Dermis blood vessel endothelial cell (primary cell): ENCODE results near the gene CCK. TPM values are rescaled to one million over a fixed set of nuclear protein-coding genes. Genes with fewer than 3 reads are reported as not detected.

Source experiments
- DNase-seq: peaks from one replicate; pipeline ENCODE4 v3.0.0; 2010
- total RNA-seq: library from RNA; depleted of rRNA; stranded (reverse); fragments of >200 nt; gene quantifications from 2 replicates; pipeline ENCODE4 v1.2.3, GENCODE V29; 2014

The CCK gene
- total RNA-seq, 1 donor from 2014 or later, result not detected

DNA sequence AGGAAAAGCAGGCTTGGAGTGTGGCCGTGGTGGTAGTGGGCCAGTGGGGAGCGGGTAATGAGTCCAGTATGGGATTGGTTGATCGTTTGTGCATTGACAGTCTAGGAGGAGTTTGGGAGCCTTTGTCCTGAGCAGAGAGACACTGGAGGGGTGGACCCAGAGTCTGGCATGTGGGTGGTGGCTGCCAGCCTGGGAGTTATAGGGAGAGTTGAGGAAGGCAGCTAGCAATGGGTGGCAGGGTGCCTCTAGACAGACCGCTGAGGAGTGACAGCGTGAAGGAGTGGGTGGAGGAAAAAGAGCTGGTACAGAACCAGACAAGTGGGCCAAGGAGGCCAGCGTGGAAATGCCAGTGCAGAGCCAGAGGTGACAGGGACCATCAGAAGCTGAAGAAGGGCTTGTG, 1.9 kb upstream of the CCK start:
- no peak for DNase-seq

GRCh38 chr3:42265059-42265991, 660 bp downstream of the CCK start:
- DNase-seq, result no peak

DNA sequence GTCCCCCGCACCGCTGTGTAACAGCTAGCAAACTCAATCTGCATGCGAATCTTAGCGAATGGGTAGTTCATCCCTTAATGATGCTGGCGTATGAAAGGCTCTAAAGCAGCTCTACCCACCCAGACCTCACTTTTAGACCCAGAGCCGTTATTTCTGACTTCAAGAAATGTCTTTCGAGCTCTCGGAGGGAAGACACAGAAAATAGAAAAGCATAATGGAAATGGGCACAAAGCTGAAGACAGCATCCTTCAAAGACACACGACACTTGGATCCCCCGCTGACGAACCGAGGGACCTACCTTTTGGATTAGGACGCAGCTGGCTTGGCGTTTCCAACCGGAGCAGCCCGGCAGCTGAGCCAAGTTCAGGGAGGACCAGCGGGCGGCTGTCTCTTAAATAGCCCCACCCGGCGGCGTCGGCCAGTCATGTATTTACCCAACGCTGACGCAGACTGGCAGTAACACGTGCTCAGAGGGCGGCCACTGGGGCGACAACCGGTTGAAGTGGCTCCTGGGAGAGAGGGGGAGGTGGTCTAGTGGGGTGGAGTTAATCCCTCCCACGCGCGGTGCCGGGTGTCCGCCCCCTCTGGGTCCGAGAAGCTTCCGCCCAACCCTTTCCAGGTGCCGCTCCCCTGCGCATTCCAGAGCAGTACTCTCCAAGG, 1.5 kb downstream of the CCK start:
- DNase-seq, result peak; percentile 4

DNA sequence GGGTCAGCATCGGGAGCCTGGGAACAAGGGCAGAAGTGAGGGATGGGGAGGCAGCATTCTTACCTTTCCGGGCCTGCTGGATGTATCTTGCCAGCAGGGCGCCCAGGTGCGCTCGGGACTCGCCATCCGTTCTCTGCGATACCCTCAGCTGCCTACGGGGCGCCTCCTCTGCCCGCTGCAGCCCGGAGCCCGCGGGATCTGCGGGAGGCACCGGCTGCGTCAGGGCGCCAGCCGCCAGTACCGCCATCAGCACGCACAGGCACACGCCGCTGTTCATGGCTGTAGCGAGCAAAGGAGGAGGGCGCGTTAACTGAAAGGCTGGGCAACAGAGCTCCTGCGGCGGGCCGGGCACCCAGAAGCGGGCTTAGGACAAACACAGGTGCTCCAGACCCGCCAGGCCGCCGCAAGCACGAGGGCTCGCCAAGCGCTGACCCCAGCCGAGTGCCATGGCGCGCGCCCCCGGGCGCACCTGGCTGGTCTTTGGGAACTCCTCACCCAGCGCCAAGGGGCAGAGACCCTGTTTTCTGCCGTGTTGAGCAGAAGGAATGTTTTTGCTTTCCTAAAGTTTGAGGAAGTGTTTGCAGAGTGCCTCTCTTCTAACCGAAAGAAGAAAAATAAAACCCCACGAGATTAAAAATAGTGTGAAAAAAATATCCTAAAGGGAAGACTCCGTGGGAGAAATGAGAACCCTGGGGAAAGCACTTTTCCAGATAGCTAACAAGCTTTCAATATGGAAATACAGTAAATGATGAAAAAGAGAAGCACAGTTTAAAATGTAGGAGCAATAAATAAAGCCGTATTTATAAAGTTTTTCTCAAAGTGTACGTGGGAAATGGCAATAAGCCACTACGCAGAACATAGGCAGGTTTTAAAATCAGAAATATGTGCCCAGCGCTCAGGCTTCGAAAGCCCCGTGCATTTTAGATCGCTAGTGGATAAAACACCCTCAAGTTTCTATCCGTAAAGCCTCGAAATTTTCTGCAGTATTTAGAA, 2.3 kb downstream of the CCK start:
- DNase-seq, result peak; percentile 2

DNA sequence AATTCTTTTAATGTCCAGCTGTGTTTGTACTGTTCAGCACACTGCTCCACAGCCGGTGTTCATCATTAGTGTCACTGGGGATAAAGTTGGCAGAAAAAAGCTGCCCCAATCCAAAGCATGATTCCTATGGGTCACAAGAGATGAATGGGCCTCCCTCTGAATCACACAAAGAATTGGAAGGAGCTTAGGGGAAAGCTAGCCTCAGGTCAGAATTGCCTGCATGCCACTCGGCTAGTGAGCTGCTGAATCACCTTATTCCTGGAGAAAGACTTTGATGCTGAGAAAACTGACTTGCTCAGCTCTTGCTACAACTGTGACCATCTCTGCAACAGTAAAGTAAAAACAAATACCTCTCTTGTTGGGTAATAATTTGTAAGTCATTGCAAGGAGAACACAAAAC, 3.5 kb downstream of the CCK start:
- no peak for DNase-seq

DNA sequence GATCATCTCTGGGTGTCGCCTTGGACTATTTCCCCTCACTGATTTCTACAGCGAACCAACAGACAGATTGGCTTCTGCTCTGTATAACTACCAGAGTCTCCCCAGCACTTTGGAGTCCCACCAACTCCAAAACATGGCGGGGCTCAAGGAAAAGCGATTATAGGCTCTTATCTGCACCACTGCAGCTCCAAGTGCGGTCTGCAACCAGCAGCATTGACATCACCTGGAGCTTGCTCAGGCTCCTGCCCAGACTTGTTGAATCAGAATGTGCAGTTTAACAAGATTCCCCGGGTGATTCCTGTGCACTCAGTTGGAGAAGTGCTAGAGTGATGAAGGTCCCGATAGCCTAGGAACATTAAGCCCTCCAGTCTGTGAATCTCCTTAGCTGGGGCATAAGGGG, 9.0 kb downstream of the CCK start:
- DNase-seq, result no peak

DNA sequence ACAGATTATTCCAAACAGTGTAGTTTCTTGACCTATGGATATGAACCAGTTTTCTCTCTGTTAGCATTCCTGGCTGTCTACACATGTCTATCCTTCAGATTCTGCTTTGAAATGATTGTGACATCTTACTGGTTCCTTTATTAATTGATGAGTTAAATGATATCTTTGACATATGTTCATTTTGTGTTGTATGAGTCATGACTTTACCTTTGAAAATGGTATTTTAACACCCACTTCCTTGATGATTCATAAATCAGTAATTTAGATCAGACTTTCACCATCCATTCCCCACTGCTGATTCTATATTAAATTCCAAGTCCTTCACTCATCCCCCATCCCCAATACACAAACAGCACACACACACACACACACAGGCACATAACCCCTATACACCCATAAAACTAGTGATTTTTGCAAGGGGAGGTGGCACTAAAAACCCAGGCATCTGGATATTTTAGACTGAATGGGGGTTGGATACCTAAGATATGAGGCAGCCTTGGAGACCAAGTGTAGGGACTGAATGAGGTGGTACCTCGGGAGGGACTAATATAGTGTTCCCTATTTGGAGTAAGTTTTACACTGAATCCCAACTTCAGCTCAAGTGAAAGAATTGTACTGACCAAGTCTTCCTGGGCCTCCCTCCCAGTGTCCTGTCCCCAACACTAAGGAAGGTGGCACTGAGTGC, 9.7 kb downstream of the CCK start:
- DNase-seq, result peak; percentile 21

DNA sequence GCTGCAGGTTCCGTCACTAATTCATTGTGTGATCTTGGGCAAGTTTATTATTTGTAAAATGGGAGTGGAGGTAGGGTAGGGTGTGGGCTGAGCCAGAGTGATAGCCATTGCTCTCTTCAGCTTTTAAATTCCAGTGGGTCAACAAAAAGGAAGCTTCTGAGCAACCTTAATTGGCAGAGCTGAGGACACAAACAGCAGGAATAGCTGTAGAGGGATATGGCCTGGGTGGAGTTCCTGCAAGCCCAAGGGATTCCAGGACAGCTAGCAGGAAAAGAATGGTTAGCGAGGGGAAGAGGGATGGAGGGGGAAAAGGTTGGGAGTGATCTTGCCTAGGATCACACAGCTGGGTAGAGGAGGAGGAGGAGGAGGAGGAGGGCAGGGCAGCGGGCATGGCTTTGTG, 11.4 kb downstream of the CCK start:
- no peak for DNase-seq

DNA sequence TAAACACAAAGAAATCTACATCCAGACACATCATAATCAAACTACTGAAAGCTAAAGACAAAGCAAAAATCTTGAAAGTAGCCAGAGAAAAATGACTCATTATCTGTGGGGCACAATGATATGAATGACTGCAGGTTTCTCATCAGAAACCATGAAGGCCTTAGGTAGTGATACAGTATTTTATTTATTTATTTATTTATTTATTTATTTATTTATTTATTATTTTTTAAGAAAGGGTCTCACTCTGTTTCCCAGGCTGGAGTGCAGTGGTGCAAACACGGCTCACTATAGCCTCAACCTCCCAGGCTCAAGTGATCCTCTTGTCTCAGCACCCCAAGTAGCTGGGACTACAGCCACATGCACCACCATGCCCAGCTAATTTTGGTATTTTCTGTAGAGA, 15.2 kb downstream of the CCK start:
- DNase-seq, result no peak

DNA sequence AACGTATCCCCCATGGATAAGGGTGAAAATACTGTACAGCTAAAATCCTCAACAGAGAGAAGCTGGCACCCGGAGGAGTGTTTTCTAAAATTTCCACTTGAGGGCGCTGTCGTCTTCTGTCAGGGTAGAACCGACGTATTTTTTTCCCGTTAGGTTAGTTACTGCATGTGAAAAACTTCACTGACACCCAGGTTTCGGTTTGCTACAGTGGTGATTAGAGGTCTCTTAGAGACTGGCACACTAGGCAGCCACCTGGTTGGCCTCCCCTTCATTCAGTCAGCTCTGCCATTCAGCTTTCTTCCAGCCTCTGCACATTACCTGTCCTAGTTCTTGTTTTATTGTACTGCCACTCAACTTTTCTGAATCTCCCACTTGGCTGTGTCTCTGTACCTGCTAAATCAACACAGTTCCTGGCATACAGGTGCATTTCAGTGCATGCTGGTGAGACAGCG, 18.4 kb downstream of the CCK start:
- peak; percentile 76 for DNase-seq

GRCh38 chr3:42246091-42246490, 19.9 kb downstream of the CCK start:
- DNase-seq, result no peak

- DNase-seq, result no peak
Observed at GRCh38 chr3:42236611-42237010, 29.4 kb downstream of the CCK start.

- no peak for DNase-seq
Observed at GRCh38 chr3:42235532-42235931, 30.5 kb downstream of the CCK start.

- DNase-seq, result no peak
Observed at GRCh38 chr3:42230860-42231259, 35.1 kb downstream of the CCK start.

GRCh38 chr3:42229942-42230688, 35.9 kb downstream of the CCK start:
- DNase-seq, result peak; percentile 73

GRCh38 chr3:42229266-42229941, 36.6 kb downstream of the CCK start:
- DNase-seq, result no peak

GRCh38 chr3:42228796-42229195, 37.2 kb downstream of the CCK start:
- peak; percentile 21 for DNase-seq

DNA sequence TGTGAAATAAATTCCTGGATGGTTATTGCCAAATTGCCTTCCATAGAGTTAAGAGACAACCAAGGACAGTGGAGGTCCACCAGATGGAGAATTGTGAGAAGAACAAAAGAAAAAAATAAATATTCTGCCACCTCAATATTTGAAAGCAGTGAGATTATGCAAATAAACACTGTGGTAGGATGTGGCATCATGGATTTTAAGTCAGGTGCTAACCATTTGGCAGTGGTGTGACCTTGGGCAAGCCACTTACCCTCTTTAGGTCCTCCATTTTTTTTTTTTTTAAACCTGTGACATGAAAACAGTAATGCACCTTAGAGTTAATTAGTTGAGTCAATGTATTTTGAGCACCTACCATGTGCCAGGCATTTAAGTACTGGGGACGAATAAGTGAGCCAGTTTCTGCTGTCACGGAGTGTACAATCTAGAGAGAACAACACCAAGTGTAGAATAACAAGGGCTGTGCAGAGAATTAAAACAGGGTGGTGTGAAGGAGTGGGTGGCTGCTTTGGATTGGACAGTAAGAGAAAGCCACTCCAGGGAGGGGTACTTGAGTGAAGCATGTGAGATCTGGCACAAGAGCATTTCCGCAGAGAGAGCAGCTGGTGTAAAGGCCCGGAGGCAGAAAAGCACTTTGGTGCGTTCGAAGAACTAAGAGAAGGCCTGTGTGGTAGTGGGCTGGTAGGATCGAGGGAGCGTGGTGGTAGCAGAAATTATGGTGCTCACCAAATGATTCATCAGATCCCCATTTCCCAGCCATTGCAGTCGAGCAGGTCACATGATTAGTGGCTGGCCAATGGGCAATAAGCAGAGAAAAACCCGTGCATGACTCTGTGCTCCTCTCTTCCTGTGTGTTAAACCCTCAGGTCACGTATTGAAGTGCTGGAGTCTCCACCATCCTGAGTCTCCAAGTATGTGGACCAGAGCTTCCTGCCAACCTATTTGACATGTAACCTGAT, 39.2 kb downstream of the CCK start:
- peak; percentile 25 for DNase-seq
